ENCODE measurements around the gene MS4A15.
"Not testable (repeated sequence)": the region's sequence is repeated elsewhere in the genome, so short reads cannot be mapped to it uniquely, and the experiment has no call there.

Gene MS4A15

DNA sequence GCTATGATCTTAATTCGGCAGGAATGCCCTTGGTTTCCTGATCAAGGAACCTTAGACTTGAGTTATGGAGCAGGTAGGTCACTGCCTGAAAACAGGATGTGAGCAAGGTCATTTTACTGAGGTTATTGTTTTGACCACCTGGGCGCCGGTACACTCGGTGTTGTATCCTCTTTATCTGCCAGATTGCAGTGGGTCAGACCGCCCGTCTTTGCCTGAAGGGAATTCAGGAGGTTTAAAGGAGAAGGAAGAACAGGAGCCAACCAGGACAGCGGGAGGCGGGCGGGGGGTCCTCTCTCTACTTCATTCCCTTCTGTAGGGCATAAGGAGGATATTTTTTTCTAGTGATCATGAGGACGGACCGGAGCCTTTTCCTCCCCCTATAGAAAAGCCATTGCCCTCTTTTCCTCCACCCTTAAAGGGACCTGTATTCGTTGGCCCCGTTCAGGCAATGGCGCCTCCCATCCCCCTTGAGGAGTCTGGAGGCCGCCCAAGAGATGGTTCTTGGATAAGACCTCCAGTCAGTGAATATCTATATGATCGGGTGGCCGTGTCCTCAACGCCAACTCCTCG lies 649 bp downstream of the MS4A15 start:
- H3K14ac ChIP-seq (ENCODE audit: low read length), result no peak overlapping the region
- no peaks in the 10 kb centered on the region for H3K4me1 ChIP-seq (ENCODE audit: control insufficient read depth in 2 of 2, insufficient read depth in 1 of 2, low read depth in 1 of 2, low read length in 2 of 2)
- no peak overlapping the region for H3K4me2 ChIP-seq (ENCODE audit: insufficient read depth, low read length, poor library complexity, severe bottlenecking)
- no peak overlapping the region for H3K18ac ChIP-seq (ENCODE audit: low read length)
- no peaks in the 10 kb centered on the region for H3K79me1 ChIP-seq (ENCODE audit: low read depth, low read length)
- H3K9ac ChIP-seq (ENCODE audit: low read depth, low read length, poor library complexity), result no peak overlapping the region
- no CpG with 5 or more reads among the region's 19 CpGs for WGBS, 2 donors (ENCODE audit: extremely low coverage in 2 of 2, insufficient read length in 2 of 2, insufficient replicate concordance in 1 of 2)
- H3K27ac ChIP-seq (replicated peaks; ENCODE audit: low read length), result no peak overlapping the region
- no peaks in the 10 kb centered on the region for H3K36me3 ChIP-seq (replicated peaks in 1 of 2; ENCODE audit: control insufficient read depth in 2 of 2, insufficient read depth in 2 of 2, low read length in 2 of 2)
- H2BK12ac ChIP-seq (ENCODE audit: low read length), result no peak overlapping the region
- no peak overlapping the region for H2BK15ac ChIP-seq (ENCODE audit: low read length)
- H3K4me3 ChIP-seq (ENCODE audit: low read length in 2 of 2), result no peak overlapping the region
- H4K8ac ChIP-seq (ENCODE audit: low read depth, low read length), result no peak overlapping the region
- DNase-seq (ENCODE audit: low spot score), result no peak
- no peak overlapping the region for H3K4ac ChIP-seq (ENCODE audit: low read length)
- peaks cover 0 to 2% of the 10 kb centered on the region in 2 donors for H3K9me3 ChIP-seq (replicated peaks in 1 of 2; ENCODE audit: control insufficient read depth in 2 of 2, insufficient read depth in 1 of 2, low read depth in 1 of 2, low read length in 2 of 2)
- peaks cover 0 to 2% (median 0%) of the 10 kb centered on the region in 3 experiments for H3K27me3 ChIP-seq (ENCODE audit: control insufficient read depth in 3 of 3, insufficient read depth in 3 of 3, low read depth in 1 of 3, low read length in 3 of 3)
- no peak overlapping the region for H4K91ac ChIP-seq (ENCODE audit: low read depth, low read length, poor library complexity)
- H2BK120ac ChIP-seq (ENCODE audit: low read depth, low read length), result no peak overlapping the region
- no peak overlapping the region for H2AFZ ChIP-seq (ENCODE audit: low read length)
- H3K23ac ChIP-seq (ENCODE audit: low read depth, low read length, poor library complexity), result no peak overlapping the region
- no peak overlapping the region for H2BK5ac ChIP-seq (ENCODE audit: low read length)
- H2AK5ac ChIP-seq (ENCODE audit: low read depth, low read length), result peak overlapping the region; percentile 13

DNA sequence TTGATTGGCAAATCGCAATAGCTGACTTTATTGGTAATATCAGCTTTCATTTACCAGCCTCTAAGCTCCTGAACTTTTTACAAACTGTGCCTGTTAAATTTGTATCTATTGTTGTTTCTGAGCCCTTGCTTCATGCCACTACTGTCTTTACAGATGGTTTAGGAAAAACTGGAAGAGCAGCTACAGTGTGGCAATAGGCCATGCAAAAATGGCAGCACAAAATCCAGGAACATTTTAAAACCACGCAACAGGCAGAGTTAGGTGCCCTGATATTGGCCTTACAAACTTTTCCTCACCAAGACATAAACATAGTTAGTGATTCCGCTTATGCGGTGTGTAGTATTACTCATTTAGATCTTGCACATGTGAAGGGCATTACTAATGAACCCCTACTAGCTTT lies 2.0 kb downstream of the MS4A15 start:
- not testable (repeated sequence) for H3K79me1 ChIP-seq (ENCODE audit: low read depth, low read length); H4K8ac ChIP-seq (ENCODE audit: low read depth, low read length); H2AK5ac ChIP-seq (ENCODE audit: low read depth, low read length); H3K4me2 ChIP-seq (ENCODE audit: insufficient read depth, low read length, poor library complexity, severe bottlenecking); H3K4ac ChIP-seq (ENCODE audit: low read length); H3K9me3 ChIP-seq (replicated peaks in 1 of 2; ENCODE audit: control insufficient read depth in 2 of 2, insufficient read depth in 1 of 2, low read depth in 1 of 2, low read length in 2 of 2); H3K4me1 ChIP-seq (ENCODE audit: control insufficient read depth in 2 of 2, insufficient read depth in 1 of 2, low read depth in 1 of 2, low read length in 2 of 2); H2BK5ac ChIP-seq (ENCODE audit: low read length); DNase-seq (ENCODE audit: low spot score); H3K4me3 ChIP-seq (ENCODE audit: low read length in 2 of 2); H3K23ac ChIP-seq (ENCODE audit: low read depth, low read length, poor library complexity); H2BK12ac ChIP-seq (ENCODE audit: low read length); H4K91ac ChIP-seq (ENCODE audit: low read depth, low read length, poor library complexity); H2AFZ ChIP-seq (ENCODE audit: low read length); H2BK15ac ChIP-seq (ENCODE audit: low read length); H2BK120ac ChIP-seq (ENCODE audit: low read depth, low read length); H3K27ac ChIP-seq (replicated peaks; ENCODE audit: low read length); H3K14ac ChIP-seq (ENCODE audit: low read length); H3K18ac ChIP-seq (ENCODE audit: low read length); H3K27me3 ChIP-seq (ENCODE audit: control insufficient read depth in 3 of 3, insufficient read depth in 3 of 3, low read depth in 1 of 3, low read length in 3 of 3); H3K36me3 ChIP-seq (replicated peaks in 1 of 2; ENCODE audit: control insufficient read depth in 2 of 2, insufficient read depth in 2 of 2, low read length in 2 of 2); H3K9ac ChIP-seq (ENCODE audit: low read depth, low read length, poor library complexity)
- WGBS, 2 donors (ENCODE audit: extremely low coverage in 2 of 2, insufficient read length in 2 of 2, insufficient replicate concordance in 1 of 2), result no CpG with 5 or more reads among the region's 4 CpGs

DNA sequence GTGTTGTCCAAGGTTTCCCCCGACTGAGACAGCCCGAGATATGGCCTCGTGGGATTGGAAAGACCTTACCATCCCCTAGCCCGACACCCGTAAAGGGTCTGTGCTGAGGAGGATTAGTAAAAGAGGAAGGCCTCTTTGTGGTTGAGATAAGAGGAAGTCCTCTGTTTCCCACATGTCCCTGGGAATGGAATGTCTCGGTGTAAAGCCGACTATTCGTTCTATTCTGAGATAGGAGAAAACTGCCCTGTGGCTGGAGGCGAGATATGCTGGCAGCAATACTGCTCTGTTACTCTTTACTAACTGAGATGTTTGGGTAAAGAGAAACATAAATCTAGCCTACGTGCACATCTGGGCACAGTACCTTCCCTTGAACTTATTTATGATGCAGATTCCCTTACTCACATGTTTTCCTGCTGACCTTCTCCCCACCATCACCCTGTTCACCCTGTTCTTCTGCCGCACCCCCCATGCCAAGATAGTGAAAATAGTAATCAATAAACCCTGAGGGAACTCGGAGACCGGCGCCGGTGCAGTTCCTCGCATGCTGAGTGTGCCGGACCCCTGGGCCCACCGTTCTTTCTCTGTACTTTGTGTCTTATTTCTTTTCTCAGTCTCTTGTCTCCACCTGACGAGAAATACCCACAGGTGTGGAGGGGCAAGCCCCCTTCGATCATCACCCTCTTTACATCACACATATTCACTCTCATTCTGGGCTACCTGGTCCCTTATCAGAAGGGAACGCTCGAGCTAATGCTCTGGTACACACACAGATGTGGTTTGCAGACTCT lies 3.0 kb downstream of the MS4A15 start:
- not testable (repeated sequence) for H2AFZ ChIP-seq (ENCODE audit: low read length); H3K27me3 ChIP-seq (ENCODE audit: control insufficient read depth in 3 of 3, insufficient read depth in 3 of 3, low read depth in 1 of 3, low read length in 3 of 3); H2BK120ac ChIP-seq (ENCODE audit: low read depth, low read length); H3K9me3 ChIP-seq (replicated peaks in 1 of 2; ENCODE audit: control insufficient read depth in 2 of 2, insufficient read depth in 1 of 2, low read depth in 1 of 2, low read length in 2 of 2); H3K79me1 ChIP-seq (ENCODE audit: low read depth, low read length); H3K18ac ChIP-seq (ENCODE audit: low read length); H3K23ac ChIP-seq (ENCODE audit: low read depth, low read length, poor library complexity); H3K14ac ChIP-seq (ENCODE audit: low read length); H3K27ac ChIP-seq (replicated peaks; ENCODE audit: low read length); H3K4me3 ChIP-seq (ENCODE audit: low read length in 2 of 2); H3K36me3 ChIP-seq (replicated peaks in 1 of 2; ENCODE audit: control insufficient read depth in 2 of 2, insufficient read depth in 2 of 2, low read length in 2 of 2); H3K4me2 ChIP-seq (ENCODE audit: insufficient read depth, low read length, poor library complexity, severe bottlenecking); H4K8ac ChIP-seq (ENCODE audit: low read depth, low read length); H3K9ac ChIP-seq (ENCODE audit: low read depth, low read length, poor library complexity); H3K4me1 ChIP-seq (ENCODE audit: control insufficient read depth in 2 of 2, insufficient read depth in 1 of 2, low read depth in 1 of 2, low read length in 2 of 2); DNase-seq (ENCODE audit: low spot score); H2BK12ac ChIP-seq (ENCODE audit: low read length); H2AK5ac ChIP-seq (ENCODE audit: low read depth, low read length); H3K4ac ChIP-seq (ENCODE audit: low read length); H2BK15ac ChIP-seq (ENCODE audit: low read length); H4K91ac ChIP-seq (ENCODE audit: low read depth, low read length, poor library complexity); H2BK5ac ChIP-seq (ENCODE audit: low read length)
- WGBS, 2 donors (ENCODE audit: extremely low coverage in 2 of 2, insufficient read length in 2 of 2, insufficient replicate concordance in 1 of 2), result no CpG with 5 or more reads among the region's 22 CpGs

DNA sequence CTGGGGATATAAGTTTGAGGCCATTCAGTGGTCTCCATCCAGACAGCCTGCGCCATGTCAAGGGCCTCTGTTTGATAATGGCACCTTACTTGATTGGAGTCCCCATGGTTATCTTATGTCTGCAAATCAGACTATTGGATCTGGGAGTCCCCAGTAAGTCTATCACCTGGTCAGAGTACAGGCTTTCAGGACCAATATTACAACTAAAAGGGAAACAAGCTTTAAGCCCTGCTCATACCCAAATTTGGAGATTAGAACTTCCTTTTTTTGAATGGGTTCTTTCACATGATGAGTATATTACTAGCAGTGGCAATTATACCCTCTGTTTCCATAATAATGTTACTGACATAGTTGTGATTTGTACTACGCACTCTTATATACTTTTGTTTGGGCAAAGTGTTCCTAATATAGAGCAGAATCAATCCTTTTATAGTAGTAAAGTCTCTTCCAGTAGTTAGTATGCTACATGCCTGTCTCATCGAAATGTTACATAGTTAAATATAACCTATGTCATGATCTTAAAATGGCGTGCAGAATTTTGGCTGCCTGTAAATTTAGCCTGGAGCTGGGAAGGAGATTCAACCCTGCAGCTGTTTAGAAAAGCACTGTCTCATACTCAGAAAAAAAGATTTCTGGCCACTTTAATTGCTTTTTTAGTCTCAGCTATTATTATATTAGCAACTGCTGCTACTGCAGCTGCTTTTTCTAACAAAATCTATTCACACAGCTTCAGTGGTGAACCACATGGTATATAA lies 4.9 kb downstream of the MS4A15 start:
- H2AK5ac ChIP-seq (ENCODE audit: low read depth, low read length), result no peak overlapping the region
- no CpG with 5 or more reads among the region's 4 CpGs for WGBS, 2 donors (ENCODE audit: extremely low coverage in 2 of 2, insufficient read length in 2 of 2, insufficient replicate concordance in 1 of 2)
- no peak overlapping the region for H3K23ac ChIP-seq (ENCODE audit: low read depth, low read length, poor library complexity)
- peaks cover 0 to 2% of the 10 kb centered on the region in 2 donors for H3K4me1 ChIP-seq (ENCODE audit: control insufficient read depth in 2 of 2, insufficient read depth in 1 of 2, low read depth in 1 of 2, low read length in 2 of 2)
- H2BK12ac ChIP-seq (ENCODE audit: low read length), result no peak overlapping the region
- H2BK15ac ChIP-seq (ENCODE audit: low read length), result no peak overlapping the region
- no peak overlapping the region for H2AFZ ChIP-seq (ENCODE audit: low read length)
- H2BK120ac ChIP-seq (ENCODE audit: low read depth, low read length), result no peak overlapping the region
- H3K14ac ChIP-seq (ENCODE audit: low read length), result no peak overlapping the region
- H4K8ac ChIP-seq (ENCODE audit: low read depth, low read length), result no peak overlapping the region
- no peak overlapping the region for H3K4me2 ChIP-seq (ENCODE audit: insufficient read depth, low read length, poor library complexity, severe bottlenecking)
- H3K27ac ChIP-seq (replicated peaks; ENCODE audit: low read length), result no peak overlapping the region
- peaks cover 0 to 3% (median 2%) of the 10 kb centered on the region in 3 experiments for H3K27me3 ChIP-seq (ENCODE audit: control insufficient read depth in 3 of 3, insufficient read depth in 3 of 3, low read depth in 1 of 3, low read length in 3 of 3)
- peaks cover 0 to 2% of the 10 kb centered on the region in 2 donors for H3K9me3 ChIP-seq (replicated peaks in 1 of 2; ENCODE audit: control insufficient read depth in 2 of 2, insufficient read depth in 1 of 2, low read depth in 1 of 2, low read length in 2 of 2)
- no peak overlapping the region for H2BK5ac ChIP-seq (ENCODE audit: low read length)
- H3K4ac ChIP-seq (ENCODE audit: low read length), result no peak overlapping the region
- no peak overlapping the region for H4K91ac ChIP-seq (ENCODE audit: low read depth, low read length, poor library complexity)
- H3K4me3 ChIP-seq (ENCODE audit: low read length in 2 of 2), result no peak overlapping the region
- no peak overlapping the region for H3K9ac ChIP-seq (ENCODE audit: low read depth, low read length, poor library complexity)
- DNase-seq (ENCODE audit: low spot score), result no peak
- H3K36me3 ChIP-seq (replicated peaks in 1 of 2; ENCODE audit: control insufficient read depth in 2 of 2, insufficient read depth in 2 of 2, low read length in 2 of 2), result no peaks in the 10 kb centered on the region
- H3K79me1 ChIP-seq (ENCODE audit: low read depth, low read length), result no peaks in the 10 kb centered on the region
- H3K18ac ChIP-seq (ENCODE audit: low read length), result no peak overlapping the region

Data from neuronal stem cell (in vitro differentiated cells).